GM21360 (cell line): ENCODE results near the gene DTNB.

Experiments
- ATAC-seq: cut with Tn5 transposase; IDR thresholded peaks from one replicate; pipeline ENCODE4 v1.9.1; 2021; ENCODE audit warnings: mild to moderate bottlenecking, moderate library complexity; ENCODE audit not compliant: unreplicated experiment

The DTNB gene

GRCh38 chr2:25375371-25375988 is 297.9 kb downstream of the DTNB start:
- ATAC-seq: no peak

GRCh38 chr2:25374827-25375226 is 298.6 kb downstream of the DTNB start:
- no peak for ATAC-seq

- no peak for ATAC-seq
Observed at GRCh38 chr2:25374411-25374810, 299.0 kb downstream of the DTNB start.

- ATAC-seq: no peak
Observed at GRCh38 chr2:25373269-25373981, 300.0 kb downstream of the DTNB start.

- ATAC-seq: no peak
Observed at GRCh38 chr2:25372405-25373268, 300.7 kb downstream of the DTNB start.

GRCh38 chr2:25371253-25372241 is 301.8 kb downstream of the DTNB start:
- ATAC-seq: no peak

GRCh38 chr2:25369876-25370275 is 303.5 kb downstream of the DTNB start:
- ATAC-seq: no peak

GRCh38 chr2:25369439-25369838 is 303.9 kb downstream of the DTNB start:
- no peak for ATAC-seq

GRCh38 chr2:25368660-25369059 is 304.7 kb downstream of the DTNB start:
- ATAC-seq: no peak

- ATAC-seq: no peak
Observed at GRCh38 chr2:25367296-25367695, 306.1 kb downstream of the DTNB start.

GRCh38 chr2:25366629-25367028 is 306.7 kb downstream of the DTNB start:
- no peak for ATAC-seq

- no peak for ATAC-seq
Observed at GRCh38 chr2:25365241-25365640, 308.1 kb downstream of the DTNB start.

GRCh38 chr2:25363733-25364132 is 309.6 kb downstream of the DTNB start:
- no peak for ATAC-seq

- ATAC-seq: peak; percentile 67
Observed at GRCh38 chr2:25362434-25363145, 310.8 kb downstream of the DTNB start.

- ATAC-seq: peak; percentile 86
Observed at GRCh38 chr2:25362049-25362433, 311.3 kb downstream of the DTNB start.

GRCh38 chr2:25361261-25362048 is 311.9 kb downstream of the DTNB start:
- ATAC-seq: no peak

- no peak for ATAC-seq
Observed at GRCh38 chr2:25358836-25359235, 314.5 kb downstream of the DTNB start.

GRCh38 chr2:25358249-25358815 is 315.0 kb downstream of the DTNB start:
- no peak for ATAC-seq

- no peak for ATAC-seq
Observed at GRCh38 chr2:25356088-25356487, 317.3 kb downstream of the DTNB start.
